NCI-H2029 (cell line): Measurements from ENCODE around the gene SETBP1.

ENCODE experiments used
- DNase-seq: peaks from one replicate; lab custom pipeline; 2025; lab: John Stamatoyannopoulos, UW

Gene SETBP1

GRCh38 chr18:44841752-44842587, 161.3 kb downstream of the SETBP1 start:
- DNase-seq, result no peak

DNA sequence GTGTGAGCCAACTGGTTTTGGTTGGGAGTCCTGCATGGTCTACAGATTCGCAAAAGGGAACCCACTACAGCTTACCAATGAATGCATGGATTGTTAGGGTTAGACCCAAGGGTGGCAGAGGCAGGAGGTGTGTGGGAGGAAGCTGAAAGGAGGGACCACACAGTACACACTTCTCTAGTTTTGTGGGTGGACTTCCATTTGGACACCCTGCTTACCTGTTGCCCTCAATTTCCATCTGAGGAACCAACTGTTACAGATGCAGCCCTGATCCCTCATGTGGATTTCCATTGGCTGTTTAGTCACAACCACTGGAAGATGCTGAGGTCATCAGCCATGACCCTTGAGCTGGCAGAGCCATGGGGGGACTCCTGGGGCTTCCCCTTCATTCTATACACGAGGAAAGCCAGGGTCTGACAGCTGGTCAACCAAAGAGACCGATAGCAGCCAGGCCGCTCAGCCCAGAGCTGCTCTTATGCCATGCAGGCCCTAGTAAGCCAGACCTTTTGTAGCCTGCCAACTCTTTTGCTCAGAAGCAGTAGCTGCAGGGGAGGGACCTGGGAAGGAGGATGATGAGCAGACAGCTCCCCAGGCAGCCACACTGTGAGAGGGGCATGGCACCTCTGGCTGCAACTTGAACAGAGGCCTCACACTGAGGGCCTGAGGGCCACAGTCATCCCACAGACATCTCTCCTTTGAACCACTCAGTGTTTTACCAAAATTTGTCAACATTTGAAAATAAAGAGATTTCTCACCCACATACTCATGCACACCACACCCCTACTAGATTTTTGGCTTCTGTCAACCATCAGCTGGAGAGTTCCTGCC, 162.1 kb downstream of the SETBP1 start:
- DNase-seq, result no peak

GRCh38 chr18:44844486-44844885, 163.8 kb downstream of the SETBP1 start:
- DNase-seq, result no peak

DNA sequence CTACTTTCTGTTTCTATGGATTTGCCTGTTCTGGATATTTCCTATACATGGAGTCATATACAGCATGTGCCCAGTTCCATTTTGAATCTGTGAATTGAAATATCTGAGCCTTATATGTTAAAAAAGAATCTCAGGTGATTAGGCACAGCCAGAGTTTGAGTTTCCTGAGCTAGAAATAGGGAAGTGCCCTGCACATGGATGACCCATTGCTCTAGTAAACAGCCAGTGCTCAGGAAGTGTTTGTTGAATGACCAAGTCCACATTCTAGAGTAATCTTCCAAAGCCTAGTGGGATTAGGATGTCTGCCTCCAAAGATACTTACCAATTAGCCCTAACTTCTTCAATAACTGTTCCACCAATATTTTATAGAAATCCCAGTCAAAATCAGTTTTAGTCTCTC, 165.8 kb downstream of the SETBP1 start:
- DNase-seq, result no peak

DNA sequence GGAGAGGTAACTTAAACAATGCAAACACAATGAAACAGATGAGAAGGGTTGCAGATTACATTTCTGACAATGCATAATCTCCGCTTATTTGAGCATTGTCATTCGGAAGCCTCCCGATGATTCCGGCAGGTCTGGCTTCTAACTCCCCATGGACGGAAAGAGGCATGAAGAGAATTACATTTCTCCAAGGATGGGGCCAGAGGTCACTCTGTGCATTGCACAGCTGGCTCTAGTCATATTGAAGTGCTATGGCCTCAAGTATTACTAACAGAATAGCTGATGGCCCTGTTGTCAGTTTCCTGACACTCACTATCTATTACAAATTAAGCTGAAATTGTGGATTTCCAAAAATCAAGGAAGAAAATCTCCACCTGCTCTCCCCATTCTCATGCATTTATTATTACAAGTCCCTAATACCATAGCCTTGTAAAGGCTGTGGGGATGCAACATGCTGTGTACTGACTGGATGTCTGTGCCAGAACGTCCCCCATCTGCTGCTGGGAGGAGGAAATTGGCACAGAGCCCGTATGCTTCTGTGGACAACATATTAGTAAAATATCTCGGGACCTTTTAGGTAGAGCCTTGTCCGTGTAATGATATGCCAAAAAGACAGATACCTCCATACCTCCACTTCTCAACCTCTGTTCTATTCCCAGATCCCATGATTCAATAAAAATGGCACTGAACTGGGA, 168.1 kb downstream of the SETBP1 start:
- DNase-seq, result peak; percentile 22

DNA sequence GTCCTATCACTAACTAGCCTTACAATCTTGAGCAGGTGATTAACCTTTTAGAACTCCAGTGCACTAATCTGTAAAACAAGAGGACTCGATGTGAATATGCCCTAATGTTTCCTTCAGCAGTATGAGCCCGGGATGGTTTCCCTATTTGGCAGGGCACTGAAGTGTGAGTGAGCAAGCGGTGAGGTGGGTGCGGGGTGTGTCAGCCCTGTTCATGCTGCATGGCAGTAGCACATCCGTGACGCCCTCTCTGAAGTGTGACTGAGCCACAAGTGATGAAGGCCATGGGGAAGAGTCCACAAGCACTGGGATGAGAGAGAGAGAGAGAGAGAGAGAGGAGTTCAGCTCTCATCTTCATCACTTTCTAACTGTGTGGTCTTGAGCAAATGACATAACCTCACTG, 168.7 kb downstream of the SETBP1 start:
- no peak for DNase-seq

DNA sequence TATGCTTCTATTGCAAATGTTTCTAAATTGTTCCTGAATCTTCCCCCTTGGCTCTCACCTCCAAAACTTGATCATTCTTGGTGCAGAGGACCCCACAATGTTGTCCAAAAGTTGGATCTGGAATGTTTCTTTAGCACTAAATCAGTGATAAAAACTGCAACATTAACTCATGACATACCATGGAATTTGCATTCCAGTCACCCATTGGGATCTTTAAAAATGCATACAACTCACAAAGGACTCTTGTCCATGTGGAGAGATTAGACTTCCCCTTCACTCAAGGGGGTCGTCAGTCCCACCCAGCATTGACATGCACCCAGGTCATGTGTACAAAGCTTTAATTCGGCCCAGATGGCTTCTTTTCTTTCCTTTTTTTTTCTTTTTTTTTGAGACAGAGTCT, 169.3 kb downstream of the SETBP1 start:
- DNase-seq, result no peak

GRCh38 chr18:44851856-44852621, 171.4 kb downstream of the SETBP1 start:
- no peak for DNase-seq

DNA sequence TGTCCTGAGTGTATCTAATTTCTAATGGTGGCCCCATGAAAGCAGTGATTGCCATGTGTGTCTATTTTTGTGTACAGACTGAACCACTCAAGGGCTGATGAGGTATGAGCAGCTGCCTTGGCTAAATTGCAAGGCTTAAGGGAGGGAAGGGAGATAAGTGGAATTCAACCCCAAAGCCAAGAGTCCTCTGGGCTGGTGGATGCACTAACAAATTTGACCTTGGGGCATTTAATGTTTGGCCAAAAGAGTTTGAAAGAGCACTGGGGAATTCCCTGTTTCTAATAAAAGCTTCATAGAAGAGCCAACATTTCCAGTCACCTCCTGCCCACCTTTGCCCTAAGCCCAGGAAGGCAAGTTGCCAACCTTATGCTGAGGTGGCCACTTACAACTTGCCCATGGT, 172.1 kb downstream of the SETBP1 start:
- DNase-seq, result peak; percentile 80

DNA sequence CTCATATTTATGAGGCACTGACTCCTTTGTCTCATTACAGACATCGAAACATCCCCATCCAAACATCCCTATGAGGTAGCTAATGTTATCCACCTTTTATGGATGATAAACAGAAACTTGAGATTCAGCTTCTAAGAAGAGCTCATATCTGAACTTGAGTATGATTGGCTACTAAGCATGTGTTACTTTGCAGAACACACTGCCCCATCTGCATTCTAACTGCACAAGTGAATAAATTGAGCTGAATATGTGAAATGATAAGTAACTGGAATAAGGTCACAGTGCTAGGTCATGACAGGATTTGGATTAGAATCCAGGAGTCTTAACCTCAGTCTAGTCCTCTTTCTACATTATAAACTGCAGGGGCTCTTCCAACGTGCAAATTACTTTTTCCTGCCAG, 172.7 kb downstream of the SETBP1 start:
- peak; percentile 21 for DNase-seq

DNA sequence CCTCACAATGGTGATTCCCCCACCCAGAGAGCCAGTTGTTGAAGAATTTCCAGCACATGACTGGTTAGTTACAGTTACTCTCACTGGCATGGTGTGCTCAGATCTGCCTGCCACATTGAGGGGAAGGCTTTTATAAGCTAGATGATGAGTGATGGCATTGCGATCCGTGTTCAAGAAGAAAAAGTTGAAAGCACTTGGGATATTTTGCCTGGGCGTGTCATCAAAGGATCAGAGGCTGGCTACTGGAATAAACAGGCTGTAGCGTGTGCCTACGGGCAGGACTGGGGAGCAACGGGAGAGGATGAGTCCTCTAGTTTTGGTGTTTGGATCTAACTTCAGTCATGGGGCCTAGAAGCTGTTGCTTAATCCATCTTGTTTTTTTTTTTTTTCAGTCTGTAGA, 175.0 kb downstream of the SETBP1 start:
- DNase-seq, result no peak

- DNase-seq, result no peak
Observed at GRCh38 chr18:44856157-44856556, 175.5 kb downstream of the SETBP1 start.

GRCh38 chr18:44857081-44857480, 176.4 kb downstream of the SETBP1 start:
- DNase-seq, result peak; percentile 71

DNA sequence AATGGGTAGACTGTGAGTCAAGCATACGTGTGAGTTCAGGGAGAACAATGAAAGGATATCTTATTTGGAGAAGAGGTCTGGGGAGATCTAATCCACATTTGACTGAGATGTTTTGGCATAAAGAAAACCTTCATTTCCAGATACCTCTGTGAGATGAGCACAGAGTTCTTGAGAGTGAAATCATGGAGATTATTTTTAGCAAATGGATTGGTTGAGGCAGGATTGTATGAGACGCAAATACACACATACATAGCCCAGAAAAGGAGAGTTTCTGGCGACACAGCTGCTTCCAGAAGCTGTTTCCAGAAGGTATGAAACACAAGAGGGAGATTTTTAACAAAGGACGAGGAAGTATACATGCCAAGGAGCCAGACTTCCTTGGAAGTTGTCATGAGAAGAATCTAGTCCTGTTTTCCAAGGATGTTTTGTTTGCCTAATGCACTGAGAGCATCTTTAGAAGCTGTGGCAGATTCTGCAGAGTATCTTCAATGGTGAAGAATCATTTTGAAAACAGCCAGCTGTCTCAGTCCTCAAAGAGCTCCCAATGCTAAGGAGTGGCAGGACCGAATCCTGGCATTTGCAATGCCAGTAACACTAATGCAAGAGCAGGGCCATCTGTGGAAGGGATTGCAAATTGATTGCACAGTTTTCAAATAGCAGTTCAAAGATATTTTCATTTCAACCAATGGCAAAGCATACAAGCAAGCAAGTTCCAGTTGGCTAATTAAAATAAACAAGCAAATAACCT, 177.2 kb downstream of the SETBP1 start:
- DNase-seq, result no peak

GRCh38 chr18:44859263-44859662, 178.6 kb downstream of the SETBP1 start:
- DNase-seq, result no peak

DNA sequence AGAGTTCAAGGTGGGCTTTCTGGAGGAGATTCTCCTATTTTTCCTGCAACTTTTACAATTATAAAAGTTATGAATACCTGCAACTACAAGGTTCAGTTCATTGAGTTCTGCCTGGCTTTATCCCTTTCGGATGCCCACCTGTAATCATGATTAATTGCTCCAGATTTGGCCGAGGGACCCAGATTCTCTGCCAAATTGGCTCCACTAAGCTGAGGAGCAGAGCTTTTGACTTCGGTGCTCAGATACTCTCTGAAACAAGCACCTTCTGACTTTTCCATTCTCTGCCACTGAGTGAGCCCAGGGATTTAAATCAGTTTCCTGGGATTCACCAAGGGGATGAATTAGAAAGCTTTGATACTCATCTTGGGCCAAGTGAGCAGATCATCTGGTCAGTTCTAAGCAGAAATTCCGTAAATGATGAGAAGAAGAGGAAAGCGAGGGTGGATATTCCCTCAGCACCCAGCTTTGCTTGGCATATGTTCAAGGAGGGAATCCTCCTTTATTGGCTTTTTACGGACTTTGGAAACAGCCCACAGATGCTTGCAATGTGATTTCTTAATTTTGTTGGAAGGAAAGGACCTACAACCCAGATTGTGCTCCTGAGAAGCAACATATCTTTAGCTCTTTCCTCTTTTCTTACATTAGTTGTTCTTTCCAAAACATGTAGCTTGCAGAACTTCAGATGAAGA, 179.2 kb downstream of the SETBP1 start:
- DNase-seq, result no peak

DNA sequence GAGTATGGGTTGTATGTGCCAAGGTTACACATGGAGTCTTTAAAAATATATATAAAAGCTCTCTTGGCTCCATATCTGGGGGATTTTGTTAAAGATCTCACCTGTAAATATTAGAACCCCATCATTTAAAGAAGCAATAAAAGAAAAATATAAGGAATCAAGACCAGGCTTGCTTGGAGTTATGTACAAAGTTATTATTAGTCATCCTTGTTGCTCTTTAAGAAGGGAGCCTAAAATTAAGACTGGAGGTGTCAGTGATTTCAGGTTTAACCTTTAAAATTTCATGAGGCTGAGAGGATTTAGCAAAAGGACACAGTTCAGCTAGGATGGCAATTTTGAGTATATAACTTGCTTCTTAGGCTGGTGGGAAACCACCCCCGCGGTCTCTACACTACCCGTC, 181.4 kb downstream of the SETBP1 start:
- no peak for DNase-seq

DNA sequence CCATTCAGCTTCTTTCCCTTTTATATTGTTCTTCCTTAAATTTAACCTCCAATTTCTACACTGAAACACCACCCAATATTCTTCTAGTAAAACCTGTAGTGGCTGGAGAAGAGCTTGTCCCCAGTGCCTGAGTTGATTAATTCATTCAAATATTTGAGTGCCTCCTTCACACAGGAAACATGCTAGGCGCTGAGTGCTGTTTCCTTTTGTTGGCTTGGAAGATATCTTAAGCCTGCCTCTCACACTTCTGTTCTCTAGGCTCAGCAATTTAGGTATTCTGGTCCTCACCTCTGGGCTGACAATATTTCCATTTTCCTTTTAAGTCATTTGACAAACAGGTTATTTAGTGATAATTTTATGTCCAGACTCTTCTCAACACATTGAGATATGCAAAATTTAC, 185.4 kb downstream of the SETBP1 start:
- DNase-seq, result no peak

- DNase-seq, result no peak
Observed at GRCh38 chr18:44869533-44869932, 188.8 kb downstream of the SETBP1 start.

DNA sequence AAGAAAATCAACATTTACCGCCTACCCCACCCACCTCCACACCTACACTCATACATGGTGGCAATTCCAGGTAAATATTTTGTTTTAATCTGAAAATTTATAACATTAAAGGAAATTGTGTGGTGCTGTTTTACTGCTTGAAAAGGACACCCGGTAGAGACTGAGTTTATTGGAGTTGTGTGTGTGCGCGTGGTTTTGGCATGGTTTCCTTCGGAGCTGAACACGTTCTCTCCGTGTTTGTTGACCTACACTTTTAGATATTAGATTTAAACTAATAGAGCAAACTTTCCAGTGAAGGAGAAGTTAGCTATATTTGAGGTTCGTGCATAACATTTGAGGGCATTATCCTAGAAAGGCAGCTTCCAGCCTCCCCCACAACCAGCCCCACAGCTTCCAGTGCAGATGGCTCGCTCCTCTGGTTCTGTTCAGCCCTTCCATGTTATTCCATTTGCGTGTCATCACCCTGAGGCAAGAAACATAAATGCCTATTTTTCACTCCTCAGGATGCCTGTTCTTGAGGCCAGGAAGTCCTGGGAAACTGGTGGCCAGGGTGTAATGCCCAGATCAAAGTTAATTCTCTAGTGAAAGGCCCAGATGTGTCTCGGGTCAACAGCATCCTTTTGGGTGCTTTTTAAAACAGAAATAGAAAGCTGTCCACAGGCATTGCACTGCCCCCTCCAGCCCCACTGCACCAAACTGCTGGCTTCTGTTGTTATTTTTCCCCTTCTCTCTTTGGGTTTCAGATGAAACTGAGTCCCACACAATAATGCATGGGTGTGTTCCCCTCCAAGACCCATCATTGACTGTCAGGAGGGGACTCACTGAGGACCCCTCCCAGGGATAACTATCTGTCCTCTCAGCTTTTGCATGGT, 190.2 kb downstream of the SETBP1 start:
- no peak for DNase-seq
